ENCODE data around the gene CSNK1G3.

- TF ChIP-seq, protein P1, sequence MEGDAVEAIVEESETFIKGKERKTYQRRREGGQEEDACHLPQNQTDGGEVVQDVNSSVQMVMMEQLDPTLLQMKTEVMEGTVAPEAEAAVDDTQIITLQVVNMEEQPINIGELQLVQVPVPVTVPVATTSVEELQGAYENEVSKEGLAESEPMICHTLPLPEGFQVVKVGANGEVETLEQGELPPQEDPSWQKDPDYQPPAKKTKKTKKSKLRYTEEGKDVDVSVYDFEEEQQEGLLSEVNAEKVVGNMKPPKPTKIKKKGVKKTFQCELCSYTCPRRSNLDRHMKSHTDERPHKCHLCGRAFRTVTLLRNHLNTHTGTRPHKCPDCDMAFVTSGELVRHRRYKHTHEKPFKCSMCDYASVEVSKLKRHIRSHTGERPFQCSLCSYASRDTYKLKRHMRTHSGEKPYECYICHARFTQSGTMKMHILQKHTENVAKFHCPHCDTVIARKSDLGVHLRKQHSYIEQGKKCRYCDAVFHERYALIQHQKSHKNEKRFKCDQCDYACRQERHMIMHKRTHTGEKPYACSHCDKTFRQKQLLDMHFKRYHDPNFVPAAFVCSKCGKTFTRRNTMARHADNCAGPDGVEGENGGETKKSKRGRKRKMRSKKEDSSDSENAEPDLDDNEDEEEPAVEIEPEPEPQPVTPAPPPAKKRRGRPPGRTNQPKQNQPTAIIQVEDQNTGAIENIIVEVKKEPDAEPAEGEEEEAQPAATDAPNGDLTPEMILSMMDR (conservative IDR thresholded peaks at IDR 0.05; ENCODE audit: low read length) = no peak
- no peak for TF ChIP-seq EZH2phosphoT487 (IDR thresholded peaks at IDR 0.05; ENCODE audit: borderline replicate concordance, low read depth, low read length)
Measured at GRCh38 chr5:123535648-123536047, 23.7 kb downstream of the CSNK1G3 start.

All from OCI-LY7 (cell line).